PFSK-1 (cell line): ENCODE results near the gene UCN2.

Experiments
- POLR2AphosphoS5 ChIP-seq: IDR thresholded peaks from 2 replicates; pipeline ENCODE4 v1.6.1; 2012; ENCODE audit warnings: low read depth, mild to moderate bottlenecking, control low read depth, low read length, moderate library complexity
- SIN3A ChIP-seq: IDR thresholded peaks from 2 replicates; pipeline ENCODE4 v1.6.1; 2012; ENCODE audit warnings: mild to moderate bottlenecking, low read length, moderate library complexity, borderline replicate concordance; ENCODE audit not compliant: insufficient read depth
- TAF1 ChIP-seq: IDR thresholded peaks from 2 replicates; pipeline ENCODE4 v1.6.1; 2012; ENCODE audit warnings: low read length, control low read depth, borderline replicate concordance; ENCODE audit not compliant: insufficient read depth
- TF ChIP-seq, protein P1 (sequence below), 2 experiments: IDR thresholded peaks; 2 replicates each; pipeline versions ENCODE4 v1.6.1 to v1.8.0; 2011 to 2012; ENCODE audit warnings: low read depth in 2 of 2, low read length in 2 of 2, control low read depth in 1 of 2, inconsistent platforms in 1 of 2, mild to moderate bottlenecking in 1 of 2, moderate library complexity in 1 of 2; ENCODE audit not compliant: insufficient read depth in 1 of 2

DNA sequence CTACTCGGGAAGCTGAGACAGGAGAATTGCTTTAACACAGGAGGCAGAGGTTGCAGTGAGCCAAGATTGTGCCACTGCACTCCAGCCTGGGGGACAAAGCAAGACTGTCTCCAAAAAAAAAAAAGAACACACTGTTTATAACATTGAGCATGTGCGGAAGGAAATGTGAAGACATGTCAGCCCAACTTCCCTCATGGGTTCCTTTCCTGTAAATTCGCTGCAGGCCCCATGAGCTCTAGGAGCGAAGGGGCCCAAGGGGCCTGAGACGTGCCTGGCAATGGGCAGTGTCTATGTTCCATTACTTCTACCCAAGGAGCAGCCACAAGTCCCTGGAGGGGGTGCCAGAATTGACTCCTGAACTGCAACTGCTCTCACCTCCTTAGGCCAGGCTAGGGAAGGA, 10.2 kb downstream of the UCN2 start:
- TF ChIP-seq, protein P1, sequence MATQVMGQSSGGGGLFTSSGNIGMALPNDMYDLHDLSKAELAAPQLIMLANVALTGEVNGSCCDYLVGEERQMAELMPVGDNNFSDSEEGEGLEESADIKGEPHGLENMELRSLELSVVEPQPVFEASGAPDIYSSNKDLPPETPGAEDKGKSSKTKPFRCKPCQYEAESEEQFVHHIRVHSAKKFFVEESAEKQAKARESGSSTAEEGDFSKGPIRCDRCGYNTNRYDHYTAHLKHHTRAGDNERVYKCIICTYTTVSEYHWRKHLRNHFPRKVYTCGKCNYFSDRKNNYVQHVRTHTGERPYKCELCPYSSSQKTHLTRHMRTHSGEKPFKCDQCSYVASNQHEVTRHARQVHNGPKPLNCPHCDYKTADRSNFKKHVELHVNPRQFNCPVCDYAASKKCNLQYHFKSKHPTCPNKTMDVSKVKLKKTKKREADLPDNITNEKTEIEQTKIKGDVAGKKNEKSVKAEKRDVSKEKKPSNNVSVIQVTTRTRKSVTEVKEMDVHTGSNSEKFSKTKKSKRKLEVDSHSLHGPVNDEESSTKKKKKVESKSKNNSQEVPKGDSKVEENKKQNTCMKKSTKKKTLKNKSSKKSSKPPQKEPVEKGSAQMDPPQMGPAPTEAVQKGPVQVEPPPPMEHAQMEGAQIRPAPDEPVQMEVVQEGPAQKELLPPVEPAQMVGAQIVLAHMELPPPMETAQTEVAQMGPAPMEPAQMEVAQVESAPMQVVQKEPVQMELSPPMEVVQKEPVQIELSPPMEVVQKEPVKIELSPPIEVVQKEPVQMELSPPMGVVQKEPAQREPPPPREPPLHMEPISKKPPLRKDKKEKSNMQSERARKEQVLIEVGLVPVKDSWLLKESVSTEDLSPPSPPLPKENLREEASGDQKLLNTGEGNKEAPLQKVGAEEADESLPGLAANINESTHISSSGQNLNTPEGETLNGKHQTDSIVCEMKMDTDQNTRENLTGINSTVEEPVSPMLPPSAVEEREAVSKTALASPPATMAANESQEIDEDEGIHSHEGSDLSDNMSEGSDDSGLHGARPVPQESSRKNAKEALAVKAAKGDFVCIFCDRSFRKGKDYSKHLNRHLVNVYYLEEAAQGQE (IDR thresholded peaks at IDR 0.05; ENCODE audit: insufficient read depth in 1 of 2, low read depth in 2 of 2, low read length in 2 of 2): no peak
- no peak for TF ChIP-seq TAF1
- TF ChIP-seq POLR2AphosphoS5: no peak
- no peak for TF ChIP-seq SIN3A
